ENCODE results near the gene RHO.

The RHO gene

GRCh38 chr3:129530821-129531220, 2.4 kb downstream of the RHO start:
- no peak for TF ChIP-seq CTCF (IDR thresholded peaks at IDR 0.05; ENCODE audit: low read depth, low read length)
- H3K4me3 ChIP-seq (ENCODE audit: low read depth, low read length), result no peak overlapping the region
- no peak for DNase-seq (ENCODE audit: low read depth, low spot score)
- in situ Hi-C loops (cut with HindIII; ENCODE audit: low sequenced_read_pairs), result no loop called here

- no peak overlapping the region for H3K4me3 ChIP-seq (ENCODE audit: low read depth, low read length)
- TF ChIP-seq CTCF (IDR thresholded peaks at IDR 0.05; ENCODE audit: low read depth, low read length), result no peak
- DNase-seq (ENCODE audit: low read depth, low spot score), result no peak
- in situ Hi-C loops (cut with HindIII; ENCODE audit: low sequenced_read_pairs), result no loop called here
These were observed 3.3 kb downstream of the RHO start for GRCh38 chr3:129531699-129532098.

GRCh38 chr3:129532261-129532660, 3.8 kb downstream of the RHO start:
- H3K4me3 ChIP-seq (ENCODE audit: low read depth, low read length), result no peak overlapping the region
- DNase-seq (ENCODE audit: low read depth, low spot score), result no peak
- TF ChIP-seq CTCF (IDR thresholded peaks at IDR 0.05; ENCODE audit: low read depth, low read length), result no peak
- in situ Hi-C loops (cut with HindIII; ENCODE audit: low sequenced_read_pairs), result no loop called here

GRCh38 chr3:129533406-129533805, 5.0 kb downstream of the RHO start:
- TF ChIP-seq CTCF (IDR thresholded peaks at IDR 0.05; ENCODE audit: low read depth, low read length), result no peak
- H3K4me3 ChIP-seq (ENCODE audit: low read depth, low read length), result no peak overlapping the region
- DNase-seq (ENCODE audit: low read depth, low spot score), result no peak
- in situ Hi-C loops (cut with HindIII; ENCODE audit: low sequenced_read_pairs), result no loop called here

- DNase-seq (ENCODE audit: low read depth, low spot score), result no peak
- no peak overlapping the region for H3K4me3 ChIP-seq (ENCODE audit: low read depth, low read length)
- no peak for TF ChIP-seq CTCF (IDR thresholded peaks at IDR 0.05; ENCODE audit: low read depth, low read length)
- in situ Hi-C loops (cut with HindIII; ENCODE audit: low sequenced_read_pairs), result no loop called here
These were observed 6.1 kb downstream of the RHO start for GRCh38 chr3:129534428-129535027.

GRCh38 chr3:129535075-129535474, 6.6 kb downstream of the RHO start:
- no peak for DNase-seq (ENCODE audit: low read depth, low spot score)
- in situ Hi-C loops (cut with HindIII; ENCODE audit: low sequenced_read_pairs), result no loop called here
- H3K4me3 ChIP-seq (ENCODE audit: low read depth, low read length), result no peak overlapping the region
- TF ChIP-seq CTCF (IDR thresholded peaks at IDR 0.05; ENCODE audit: low read depth, low read length), result no peak

GRCh38 chr3:129536374-129536667, 7.9 kb downstream of the RHO start:
- no peak for DNase-seq (ENCODE audit: low read depth, low spot score)
- H3K4me3 ChIP-seq (ENCODE audit: low read depth, low read length), result no peak overlapping the region
- no peak for TF ChIP-seq CTCF (IDR thresholded peaks at IDR 0.05; ENCODE audit: low read depth, low read length)
- in situ Hi-C loops (cut with HindIII; ENCODE audit: low sequenced_read_pairs), result no loop called here
